ENCODE results near the gene PUS1.

DNA sequence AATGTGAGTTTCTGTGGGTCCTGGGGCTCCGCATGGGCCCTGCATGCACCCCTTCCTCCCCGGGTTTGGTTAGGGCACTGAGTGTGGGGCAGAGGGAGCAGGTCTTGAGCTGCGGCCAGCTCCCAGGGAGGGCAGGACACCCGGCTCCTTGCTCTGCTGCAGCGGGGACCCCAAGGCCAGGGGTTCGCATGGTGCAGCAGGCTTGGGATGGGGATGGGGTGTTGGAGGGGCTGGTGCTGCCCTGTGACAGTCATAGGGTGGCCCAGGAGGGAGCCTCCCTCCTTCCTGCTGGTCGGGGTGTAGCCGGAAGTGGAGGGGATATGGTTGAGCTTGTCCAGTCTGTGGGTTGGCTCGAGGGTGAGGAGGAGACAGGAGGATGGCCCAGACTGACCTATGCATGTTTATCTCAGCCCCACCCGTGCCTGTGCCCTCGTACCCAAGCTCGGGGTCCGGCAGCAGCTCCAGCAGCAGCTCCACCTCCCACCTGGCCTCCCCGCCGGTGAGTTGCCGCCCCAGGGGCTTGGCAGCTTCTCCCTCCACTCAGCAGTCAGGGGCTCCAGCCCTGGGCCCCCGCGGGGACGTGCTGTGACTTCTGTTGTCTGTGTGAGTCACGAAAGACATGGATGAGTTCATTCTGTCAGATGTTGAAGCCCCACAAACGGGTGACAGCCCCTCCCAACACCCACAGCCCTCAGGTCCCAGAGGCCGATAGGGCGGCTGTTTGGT is 18.6 kb upstream of the PUS1 start:
- TF ChIP-seq SNAI2 (CRISPR knock-in tag; IDR thresholded peaks at IDR 0.05) = no peak
- TF ChIP-seq ZNF8 (CRISPR knock-in tag; IDR thresholded peaks at IDR 0.05) = no peak
- TF ChIP-seq, protein P1, sequence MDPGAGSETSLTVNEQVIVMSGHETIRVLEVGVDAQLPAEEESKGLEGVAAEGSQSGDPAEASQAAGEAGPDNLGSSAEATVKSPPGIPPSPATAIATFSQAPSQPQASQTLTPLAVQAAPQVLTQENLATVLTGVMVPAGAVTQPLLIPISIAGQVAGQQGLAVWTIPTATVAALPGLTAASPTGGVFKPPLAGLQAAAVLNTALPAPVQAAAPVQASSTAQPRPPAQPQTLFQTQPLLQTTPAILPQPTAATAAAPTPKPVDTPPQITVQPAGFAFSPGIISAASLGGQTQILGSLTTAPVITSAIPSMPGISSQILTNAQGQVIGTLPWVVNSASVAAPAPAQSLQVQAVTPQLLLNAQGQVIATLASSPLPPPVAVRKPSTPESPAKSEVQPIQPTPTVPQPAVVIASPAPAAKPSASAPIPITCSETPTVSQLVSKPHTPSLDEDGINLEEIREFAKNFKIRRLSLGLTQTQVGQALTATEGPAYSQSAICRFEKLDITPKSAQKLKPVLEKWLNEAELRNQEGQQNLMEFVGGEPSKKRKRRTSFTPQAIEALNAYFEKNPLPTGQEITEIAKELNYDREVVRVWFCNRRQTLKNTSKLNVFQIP (CRISPR knock-in tag; IDR thresholded peaks at IDR 0.05; ENCODE audit: borderline replicate concordance, low read depth) = no peak
- no peak for TF ChIP-seq ZFP3 (CRISPR knock-in tag; IDR thresholded peaks at IDR 0.05)
- no peak for TF ChIP-seq BACH2 (CRISPR knock-in tag; IDR thresholded peaks at IDR 0.05; ENCODE audit: borderline replicate concordance)
- TF ChIP-seq, protein P2, sequence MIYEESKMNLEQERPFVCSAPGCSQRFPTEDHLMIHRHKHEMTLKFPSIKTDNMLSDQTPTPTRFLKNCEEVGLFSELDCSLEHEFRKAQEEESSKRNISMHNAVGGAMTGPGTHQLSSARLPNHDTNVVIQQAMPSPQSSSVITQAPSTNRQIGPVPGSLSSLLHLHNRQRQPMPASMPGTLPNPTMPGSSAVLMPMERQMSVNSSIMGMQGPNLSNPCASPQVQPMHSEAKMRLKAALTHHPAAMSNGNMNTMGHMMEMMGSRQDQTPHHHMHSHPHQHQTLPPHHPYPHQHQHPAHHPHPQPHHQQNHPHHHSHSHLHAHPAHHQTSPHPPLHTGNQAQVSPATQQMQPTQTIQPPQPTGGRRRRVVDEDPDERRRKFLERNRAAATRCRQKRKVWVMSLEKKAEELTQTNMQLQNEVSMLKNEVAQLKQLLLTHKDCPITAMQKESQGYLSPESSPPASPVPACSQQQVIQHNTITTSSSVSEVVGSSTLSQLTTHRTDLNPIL (CRISPR knock-in tag; IDR thresholded peaks at IDR 0.05; ENCODE audit: low read depth) = no peak
- no peak for TF ChIP-seq CSDC2 (CRISPR knock-in tag; IDR thresholded peaks at IDR 0.05)
- TF ChIP-seq RARB (CRISPR knock-in tag; IDR thresholded peaks at IDR 0.05) = no peak
- TF ChIP-seq ZNF565 (CRISPR knock-in tag; conservative IDR thresholded peaks at IDR 0.05; ENCODE audit: low read depth) = no peak
- no peak for TF ChIP-seq ISL1 (CRISPR knock-in tag; IDR thresholded peaks at IDR 0.05)
